Mucosa of descending colon (tissue), 3 donors: Measurements from ENCODE around the gene CGB2. TPM values are rescaled to one million over a fixed set of nuclear protein-coding genes. Genes with fewer than 3 reads are reported as not detected.
A peak's percentile ranks its signal among the peaks of the same experiment; 100 is the strongest.

Source experiments
- ATAC-seq: fragments of 200-7000 bp; cut with Tn5 transposase; one replicate; pipeline ENCODE4 v1.9.1; 2020; ENCODE audit warnings: mild to moderate bottlenecking, moderate library complexity
- DNase-seq, 3 donors: peaks; one replicate each; pipeline ENCODE4 v3.0.0-alpha.2; 2020
- H3K36me3 ChIP-seq: fragments of 200-600 bp; one replicate; pipeline ENCODE4 v1.8.0; 2021; ENCODE audit warnings: low read depth, mild to moderate bottlenecking
- H3K4me1 ChIP-seq: fragments of 200-600 bp; one replicate; pipeline ENCODE4 v1.8.0; 2021; ENCODE audit warnings: low read depth, mild to moderate bottlenecking
- H3K4me3 ChIP-seq: fragments of 200-600 bp; one replicate; pipeline ENCODE4 v1.8.0; 2021; ENCODE audit warnings: mild to moderate bottlenecking
- H3K9me3 ChIP-seq: fragments of 200-600 bp; one replicate; pipeline ENCODE4 v1.8.0; 2021; ENCODE audit warnings: mild to moderate bottlenecking
- intact Hi-C, 2 donors: fragments of 100-400 bp; cut with DNase I in 1 of 2; cut with micrococcal nuclease in 1 of 2; formaldehyde crosslinking; loops; one replicate each; pipeline versions ENCODE4 v1.11.0 to v1.11.1; 2022; cut with DNase I, micrococcal nuclease
- total RNA-seq, 3 donors: library from RNA; stranded (reverse); fragmentation: NEBNext Ultra II Directional in 2 of 3; extraction: Animal tissue kit (Norgen Biotek cat#: 25700) in 2 of 3; gene quantifications; one replicate each; pipeline versions ENCODE4 v1.2.1 to v1.2.4, GENCODE V29; 2021 to 2023
- TF ChIP-seq, protein P1 (sequence below): fragments of 200-600 bp; IDR thresholded peaks from one replicate; pipeline ENCODE4 v1.8.0; 2022; ENCODE audit warnings: antibody characterized with exemption, mild to moderate bottlenecking
- donor health status: DM: no; HTN: no; CAD: no; lungs with moderate emphysema.
- donor health status: DM: no; HTN: no; CAD: no.
- donor health status: DM: no; HTN: yes; CAD: no.

Gene CGB2
- total RNA-seq, 3 donors from 2014 or later, result not detected

DNA sequence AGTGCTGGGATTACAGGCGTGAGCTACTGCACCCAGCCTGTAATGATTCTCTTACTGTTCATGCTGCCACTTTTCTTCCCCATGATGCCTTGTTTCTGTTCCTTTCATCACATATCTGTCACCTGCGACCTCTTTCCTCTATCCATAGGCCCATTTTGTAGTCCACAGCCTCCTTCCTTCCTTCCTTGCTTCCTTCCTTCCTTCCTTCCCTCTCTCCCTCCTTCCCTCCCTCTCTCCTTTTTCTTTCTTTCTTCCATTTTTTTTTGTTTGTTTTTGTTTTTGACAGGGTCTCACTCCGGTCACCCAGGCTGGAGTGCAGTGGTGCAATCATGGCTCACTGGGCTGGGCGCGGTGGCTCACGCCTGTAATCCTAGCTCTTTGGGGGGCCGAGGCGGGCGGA, 42.8 kb upstream of the CGB2 start:
- Histone ChIP-seq H3K4me1 (peaks cover 12% of the 10 kb centered on the region), H3K4me3 (no peak overlapping the region), H3K36me3 (no peaks in the 10 kb centered on the region), H3K9me3 (no peaks in the 10 kb centered on the region)
- ATAC-seq (no peak), DNase-seq (no peak)
- intact Hi-C loops, result no loop called here
- TF ChIP-seq, protein P1, sequence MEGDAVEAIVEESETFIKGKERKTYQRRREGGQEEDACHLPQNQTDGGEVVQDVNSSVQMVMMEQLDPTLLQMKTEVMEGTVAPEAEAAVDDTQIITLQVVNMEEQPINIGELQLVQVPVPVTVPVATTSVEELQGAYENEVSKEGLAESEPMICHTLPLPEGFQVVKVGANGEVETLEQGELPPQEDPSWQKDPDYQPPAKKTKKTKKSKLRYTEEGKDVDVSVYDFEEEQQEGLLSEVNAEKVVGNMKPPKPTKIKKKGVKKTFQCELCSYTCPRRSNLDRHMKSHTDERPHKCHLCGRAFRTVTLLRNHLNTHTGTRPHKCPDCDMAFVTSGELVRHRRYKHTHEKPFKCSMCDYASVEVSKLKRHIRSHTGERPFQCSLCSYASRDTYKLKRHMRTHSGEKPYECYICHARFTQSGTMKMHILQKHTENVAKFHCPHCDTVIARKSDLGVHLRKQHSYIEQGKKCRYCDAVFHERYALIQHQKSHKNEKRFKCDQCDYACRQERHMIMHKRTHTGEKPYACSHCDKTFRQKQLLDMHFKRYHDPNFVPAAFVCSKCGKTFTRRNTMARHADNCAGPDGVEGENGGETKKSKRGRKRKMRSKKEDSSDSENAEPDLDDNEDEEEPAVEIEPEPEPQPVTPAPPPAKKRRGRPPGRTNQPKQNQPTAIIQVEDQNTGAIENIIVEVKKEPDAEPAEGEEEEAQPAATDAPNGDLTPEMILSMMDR, result no peak

DNA sequence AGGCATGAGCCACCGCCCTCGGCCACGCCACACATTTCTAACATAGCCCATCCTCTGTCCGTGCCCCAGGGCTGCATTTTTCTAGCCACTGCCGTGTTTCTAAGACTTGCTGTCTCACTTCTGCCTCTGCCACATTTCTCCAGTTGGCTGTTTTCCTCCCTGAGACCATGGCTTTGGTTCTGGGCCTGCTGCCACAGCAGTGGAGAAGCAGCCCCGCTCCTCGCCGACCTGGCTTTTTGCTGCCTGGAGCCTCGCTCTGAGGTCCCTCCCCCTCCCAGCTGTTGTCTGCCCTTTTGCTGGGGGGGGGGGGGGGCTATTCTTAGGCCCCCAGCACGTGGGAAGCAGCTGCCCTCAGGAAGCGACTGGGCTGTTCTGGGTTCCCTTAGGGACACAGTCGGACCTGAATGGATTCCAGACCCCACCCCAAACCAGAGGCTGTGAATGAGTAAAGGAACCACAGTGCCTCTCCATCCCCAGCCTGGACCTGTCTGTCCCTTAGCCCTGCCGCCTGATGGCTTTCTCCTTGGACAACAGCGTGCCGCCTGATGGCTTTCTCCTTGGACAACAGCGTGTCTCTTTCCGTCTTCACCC, 41.9 kb upstream of the CGB2 start:
- DNase-seq (no peak), ATAC-seq (no peak)
- TF ChIP-seq, protein P1, result no peak
- Histone ChIP-seq H3K36me3 (no peaks in the 10 kb centered on the region), H3K4me1 (peaks cover 20% of the 10 kb centered on the region), H3K4me3 (no peak overlapping the region), H3K9me3 (no peaks in the 10 kb centered on the region)
- intact Hi-C loops, result no loop called here

- no peak for ATAC-seq
- TF ChIP-seq, protein P1, result no peak
- DNase-seq, result no peak
- Histone ChIP-seq H3K4me3 (no peak overlapping the region), H3K9me3 (no peaks in the 10 kb centered on the region), H3K36me3 (no peaks in the 10 kb centered on the region), H3K4me1 (peaks cover 23% of the 10 kb centered on the region)
- intact Hi-C loops, result no loop called here
Observed at GRCh38 chr19:48990400-48990799, 41.3 kb upstream of the CGB2 start.

- intact Hi-C loops, result no loop called here
- no peak overlapping the region for H3K4me3 ChIP-seq
- no peak for ATAC-seq
Observed at GRCh38 chr19:48991011-48991609, 40.6 kb upstream of the CGB2 start.

DNA sequence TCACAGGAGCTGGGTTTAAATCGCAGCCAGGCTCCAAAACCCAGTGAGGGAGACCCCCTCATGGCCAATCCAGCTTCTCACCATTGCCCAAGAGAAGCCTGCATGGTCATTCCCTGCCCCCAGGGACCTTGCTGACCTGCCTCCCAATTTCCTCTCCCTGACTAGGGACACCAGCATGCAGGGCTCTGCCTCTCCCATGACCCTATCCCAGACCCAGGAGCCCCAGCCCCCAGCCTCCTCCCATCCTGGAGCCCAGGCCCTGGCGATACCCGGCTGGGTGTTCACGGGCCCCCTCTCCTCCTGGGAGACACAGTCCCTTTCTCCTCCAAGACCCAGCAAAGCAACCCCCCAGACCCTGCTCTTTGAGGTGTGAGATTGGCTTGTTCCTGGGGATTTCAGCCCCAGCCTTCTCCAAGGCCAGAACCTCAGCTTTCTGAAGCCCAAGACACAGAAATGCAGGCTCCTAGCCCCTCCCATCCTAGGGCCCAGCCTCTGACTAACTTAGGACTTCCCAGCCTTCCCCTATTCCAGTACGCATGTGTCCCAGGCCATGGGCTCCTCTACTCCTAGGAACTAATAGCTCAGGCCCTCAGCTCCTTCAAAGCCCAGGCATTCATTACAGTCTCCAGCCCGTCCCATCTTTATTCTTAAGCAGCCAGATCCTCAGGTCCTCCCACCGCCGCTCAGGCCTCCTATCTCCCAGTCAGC, 39.7 kb upstream of the CGB2 start:
- intact Hi-C loops, result no loop called here
- TF ChIP-seq, protein P1, result no peak
- no peaks in the 10 kb centered on the region for H3K9me3 ChIP-seq
- H3K36me3 ChIP-seq, result no peaks in the 10 kb centered on the region
- peak; percentile 45 for ATAC-seq
- peaks cover 23% of the 10 kb centered on the region for H3K4me1 ChIP-seq
- peak in 2 of 3 donors; percentile 58 to 69 for DNase-seq
- peak overlapping the region; percentile 57 for H3K4me3 ChIP-seq

More at GRCh38 chr19:48991011-48991609, 40.6 kb upstream of the CGB2 start:
- no peaks in the 10 kb centered on the region for H3K9me3 ChIP-seq
- peaks cover 23% of the 10 kb centered on the region for H3K4me1 ChIP-seq
- no peak for DNase-seq
- H3K36me3 ChIP-seq, result no peaks in the 10 kb centered on the region
- TF ChIP-seq, protein P1, result no peak
